ENCODE results near the gene HPN. TPM values are rescaled to one million over a fixed set of nuclear protein-coding genes. Genes with fewer than 3 reads are reported as not detected.
A peak's percentile ranks its signal among the peaks of the same experiment; 100 is the strongest.

HPN gene
- total and polyA plus RNA-seq, 2 of the 13 experiments (the other 11 are each of a cell fraction or from before 2014, with no cell fraction given), result 46.7 to 261 TPM

- TF ChIP-seq DDIT3 (CRISPR knock-in tag; IDR thresholded peaks at IDR 0.05) (no peak), ZNF850 (CRISPR knock-in tag; conservative IDR thresholded peaks at IDR 0.05) (no peak; the same call in 1 of the 2 replicates), KLF12 (CRISPR knock-in tag; IDR thresholded peaks at IDR 0.05; ENCODE audit: borderline replicate concordance) (no peak), MAFG (CRISPR knock-in tag; IDR thresholded peaks at IDR 0.05) (0 out of 2 replicates have a peak, but pooled peaks have one; percentile 4), ZNF75D (CRISPR knock-in tag; IDR thresholded peaks at IDR 0.05; ENCODE audit: borderline replicate concordance) (no peak), ARNT (IDR thresholded peaks at IDR 0.05) (no peak), JUNB (CRISPR knock-in tag; IDR thresholded peaks at IDR 0.05; ENCODE audit: borderline replicate concordance) (no peak; the same call in 1 of the 2 replicates), RARG (CRISPR knock-in tag; IDR thresholded peaks at IDR 0.05; ENCODE audit: low read depth) (no peak), ZNF672 (CRISPR knock-in tag; IDR thresholded peaks at IDR 0.05) (no peak), PHF8 (CRISPR knock-in tag; IDR thresholded peaks at IDR 0.05) (peak; percentile 63; the same call in 1 of the 2 replicates), ZFP36 (IDR thresholded peaks at IDR 0.05; ENCODE audit: borderline replicate concordance, low read depth, low read length, partially characterized antibody) (no peak), NR2F1 (CRISPR knock-in tag; IDR thresholded peaks at IDR 0.05) (peak; percentile 89 to 90), ZNF335 (CRISPR knock-in tag; IDR thresholded peaks at IDR 0.05) (no peak), ZBTB38 (CRISPR knock-in tag; IDR thresholded peaks at IDR 0.05) (peak; percentile 97), ZNF703 (CRISPR knock-in tag; IDR thresholded peaks at IDR 0.05; ENCODE audit: borderline replicate concordance) (peak; percentile 95; the same call in 1 of the 2 replicates), HNRNPH1 (optimal IDR thresholded peaks at IDR 0.05; ENCODE audit: low read depth, low read length) (no peak), NFE2 (CRISPR knock-in tag; IDR thresholded peaks at IDR 0.05) (no peak), CEBPG (CRISPR knock-in tag; IDR thresholded peaks at IDR 0.05) (no peak), SNAPC5 (CRISPR knock-in tag; IDR thresholded peaks at IDR 0.05; ENCODE audit: borderline replicate concordance) (peak; percentile 92; the same call in 1 of the 2 replicates), ZNF382 (CRISPR knock-in tag; IDR thresholded peaks at IDR 0.05; ENCODE audit: borderline replicate concordance) (no peak)
- TF ChIP-seq, protein P1, sequence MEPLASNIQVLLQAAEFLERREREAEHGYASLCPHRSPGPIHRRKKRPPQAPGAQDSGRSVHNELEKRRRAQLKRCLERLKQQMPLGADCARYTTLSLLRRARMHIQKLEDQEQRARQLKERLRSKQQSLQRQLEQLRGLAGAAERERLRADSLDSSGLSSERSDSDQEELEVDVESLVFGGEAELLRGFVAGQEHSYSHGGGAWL (CRISPR knock-in tag; IDR thresholded peaks at IDR 0.05), result no peak
- TF ChIP-seq, protein P2, sequence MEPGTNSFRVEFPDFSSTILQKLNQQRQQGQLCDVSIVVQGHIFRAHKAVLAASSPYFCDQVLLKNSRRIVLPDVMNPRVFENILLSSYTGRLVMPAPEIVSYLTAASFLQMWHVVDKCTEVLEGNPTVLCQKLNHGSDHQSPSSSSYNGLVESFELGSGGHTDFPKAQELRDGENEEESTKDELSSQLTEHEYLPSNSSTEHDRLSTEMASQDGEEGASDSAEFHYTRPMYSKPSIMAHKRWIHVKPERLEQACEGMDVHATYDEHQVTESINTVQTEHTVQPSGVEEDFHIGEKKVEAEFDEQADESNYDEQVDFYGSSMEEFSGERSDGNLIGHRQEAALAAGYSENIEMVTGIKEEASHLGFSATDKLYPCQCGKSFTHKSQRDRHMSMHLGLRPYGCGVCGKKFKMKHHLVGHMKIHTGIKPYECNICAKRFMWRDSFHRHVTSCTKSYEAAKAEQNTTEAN (CRISPR knock-in tag; conservative IDR thresholded peaks at IDR 0.05), result peak; percentile 74
- TF ChIP-seq, protein P3, sequence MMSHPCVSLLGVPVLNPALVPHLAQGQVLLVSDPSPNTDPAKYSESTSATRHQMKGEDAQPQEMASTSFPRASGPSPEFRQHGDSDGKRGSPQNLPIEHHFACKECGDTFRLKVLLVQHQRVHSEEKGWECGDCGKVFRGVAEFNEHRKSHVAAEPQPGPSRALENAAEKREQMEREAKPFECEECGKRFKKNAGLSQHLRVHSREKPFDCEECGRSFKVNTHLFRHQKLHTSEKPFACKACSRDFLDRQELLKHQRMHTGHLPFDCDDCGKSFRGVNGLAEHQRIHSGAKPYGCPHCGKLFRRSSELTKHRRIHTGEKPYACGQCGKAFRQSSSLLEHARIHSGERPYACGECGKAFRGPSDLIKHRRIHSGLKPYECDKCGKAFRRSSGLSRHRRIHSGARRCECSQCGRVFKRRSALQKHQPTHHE (CRISPR knock-in tag; IDR thresholded peaks at IDR 0.05; ENCODE audit: borderline replicate concordance), result peak; percentile 96; the same call in 1 of the 2 replicates
- TF ChIP-seq, protein P4, sequence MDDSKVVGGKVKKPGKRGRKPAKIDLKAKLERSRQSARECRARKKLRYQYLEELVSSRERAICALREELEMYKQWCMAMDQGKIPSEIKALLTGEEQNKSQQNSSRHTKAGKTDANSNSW (CRISPR knock-in tag; IDR thresholded peaks at IDR 0.05; ENCODE audit: borderline replicate concordance), result 0 out of 2 replicates have a peak, but pooled peaks have one; percentile 53
- TF ChIP-seq, protein P5, sequence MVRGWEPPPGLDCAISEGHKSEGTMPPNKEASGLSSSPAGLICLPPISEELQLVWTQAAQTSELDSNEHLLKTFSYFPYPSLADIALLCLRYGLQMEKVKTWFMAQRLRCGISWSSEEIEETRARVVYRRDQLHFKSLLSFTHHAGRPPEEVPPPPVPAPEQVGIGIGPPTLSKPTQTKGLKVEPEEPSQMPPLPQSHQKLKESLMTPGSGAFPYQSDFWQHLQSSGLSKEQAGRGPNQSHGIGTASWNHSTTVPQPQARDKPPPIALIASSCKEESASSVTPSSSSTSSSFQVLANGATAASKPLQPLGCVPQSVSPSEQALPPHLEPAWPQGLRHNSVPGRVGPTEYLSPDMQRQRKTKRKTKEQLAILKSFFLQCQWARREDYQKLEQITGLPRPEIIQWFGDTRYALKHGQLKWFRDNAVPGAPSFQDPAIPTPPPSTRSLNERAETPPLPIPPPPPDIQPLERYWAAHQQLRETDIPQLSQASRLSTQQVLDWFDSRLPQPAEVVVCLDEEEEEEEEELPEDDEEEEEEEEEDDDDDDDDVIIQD (CRISPR knock-in tag; IDR thresholded peaks at IDR 0.05; ENCODE audit: low read depth), result no peak
These were observed 534 bp upstream of the HPN start (continued) for GRCh38 chr19:35040826-35041547.
